WI38 (cell line): ENCODE measurements around the gene WIZ.

ENCODE experiments used
- H3K4me3 ChIP-seq: 2 replicates; pipeline ENCODE4 v1.5.1; 2011; ENCODE audit warnings: low read depth, mild to moderate bottlenecking, control low read depth, low read length
- CTCF ChIP-seq: IDR thresholded peaks from 2 replicates; pipeline ENCODE4 v1.5.1; 2012; ENCODE audit warnings: low read depth, mild to moderate bottlenecking, control low read depth, low read length

WIZ gene

GRCh38 chr19:15429825-15430467, 19.8 kb downstream of the WIZ start:
- no peak overlapping the region for H3K4me3 ChIP-seq
- TF ChIP-seq CTCF: no peak

GRCh38 chr19:15428956-15429824, 20.6 kb downstream of the WIZ start:
- no peak overlapping the region for H3K4me3 ChIP-seq
- no peak for TF ChIP-seq CTCF

GRCh38 chr19:15427991-15428471, 21.7 kb downstream of the WIZ start:
- H3K4me3 ChIP-seq: no peak overlapping the region
- TF ChIP-seq CTCF: no peak

- TF ChIP-seq CTCF: no peak
- H3K4me3 ChIP-seq: no peak overlapping the region
Measured at GRCh38 chr19:15427350-15427700, 22.4 kb downstream of the WIZ start.

- TF ChIP-seq CTCF: no peak
- no peak overlapping the region for H3K4me3 ChIP-seq
Measured at GRCh38 chr19:15426485-15427349, 23.0 kb downstream of the WIZ start.

- no peak overlapping the region for H3K4me3 ChIP-seq
- no peak for TF ChIP-seq CTCF
Measured at GRCh38 chr19:15425321-15425950, 24.3 kb downstream of the WIZ start.
